HCT116 (cell line): ENCODE results near the gene SHANK2.

ENCODE experiments used
- CTCF ChIP-seq, 3 experiments: fragments of 200-600 bp in 1 of 3; sonication (generic) in 1 of 3; IDR thresholded peaks in 2 of 3; conservative IDR thresholded peaks in 1 of 3; 2 replicates each; pipeline ENCODE4 v1.5.1; 2012 to 2017; ENCODE audit warnings: low read depth in 2 of 3, low read length in 2 of 3, antibody characterized with exemption in 1 of 3, borderline replicate concordance in 1 of 3, control low read depth in 1 of 3, mild to moderate bottlenecking in 1 of 3, mixed read lengths in 1 of 3, mixed run types in 1 of 3, moderate library complexity in 1 of 3; ENCODE audit not compliant: insufficient read depth in 1 of 3
- POLR2A ChIP-seq: IDR thresholded peaks from 2 replicates; pipeline ENCODE4 v1.7.0; 2011; ENCODE audit warnings: borderline replicate concordance; ENCODE audit not compliant: insufficient read depth, insufficient read length; ENCODE audit errors: extremely low read depth
- POLR2AphosphoS5 ChIP-seq: IDR thresholded peaks from 2 replicates; pipeline ENCODE4 v1.6.1; 2011; ENCODE audit warnings: mild to moderate bottlenecking, low read depth, low read length, moderate library complexity
- REST ChIP-seq: IDR thresholded peaks from 2 replicates; pipeline ENCODE4 v1.6.1; 2012; ENCODE audit warnings: low read depth

GRCh38 chr11:71236836-71237475 is 15.4 kb downstream of the SHANK2 start:
- no peak for TF ChIP-seq CTCF (IDR thresholded peaks at IDR 0.05 in 2 of 3, conservative IDR thresholded peaks at IDR 0.05 in 1 of 3; ENCODE audit: borderline replicate concordance in 1 of 3, insufficient read depth in 1 of 3, low read depth in 2 of 3, low read length in 2 of 3)
- TF ChIP-seq POLR2A: no peak
- TF ChIP-seq POLR2AphosphoS5: no peak
- TF ChIP-seq REST: no peak
